HG03354 (cell line): ENCODE results near the gene SKP1.

ENCODE experiments used
- ATAC-seq: cut with Tn5 transposase; IDR thresholded peaks from one replicate; pipeline ENCODE4 v1.9.1; 2021; ENCODE audit warnings: mild to moderate bottlenecking; ENCODE audit not compliant: unreplicated experiment, poor library complexity, severe bottlenecking

SKP1 gene

DNA sequence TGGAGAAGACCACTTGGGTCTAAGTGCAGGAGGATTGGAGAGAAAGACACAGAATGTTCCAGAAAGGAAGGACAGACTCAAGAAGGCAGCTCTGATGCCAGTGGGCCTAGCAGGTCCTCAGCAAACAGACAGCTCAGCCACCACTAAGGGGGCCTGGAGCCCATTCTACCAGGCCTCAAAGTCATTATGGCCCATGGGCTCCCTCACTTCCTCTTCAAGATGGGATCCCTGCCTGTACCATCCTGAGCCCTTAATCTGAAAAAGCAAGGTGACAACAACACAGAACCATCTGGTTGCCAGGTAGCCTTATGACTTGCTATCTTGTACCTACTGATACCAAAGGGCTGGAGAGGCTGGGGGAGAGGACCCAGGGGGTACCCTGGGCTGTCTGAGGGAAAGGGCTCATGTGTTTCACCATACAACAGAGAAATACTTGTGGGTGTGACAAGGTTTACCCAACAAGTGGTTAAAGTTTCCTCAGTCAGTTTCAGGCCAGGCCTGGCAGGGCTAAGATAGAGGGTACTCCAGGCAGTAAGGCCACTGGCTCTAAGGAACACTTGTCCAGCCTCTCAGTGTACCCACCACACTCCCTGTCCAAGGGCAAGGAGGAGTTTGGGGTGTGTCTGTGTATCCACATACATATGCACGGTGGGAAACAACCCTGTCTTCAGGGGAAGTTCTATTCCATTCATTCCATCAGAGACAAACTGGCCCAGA is 31.6 kb downstream of the SKP1 start:
- no peak for ATAC-seq

- ATAC-seq: no peak
Measured at GRCh38 chr5:134143944-134144941, 32.5 kb downstream of the SKP1 start.

DNA sequence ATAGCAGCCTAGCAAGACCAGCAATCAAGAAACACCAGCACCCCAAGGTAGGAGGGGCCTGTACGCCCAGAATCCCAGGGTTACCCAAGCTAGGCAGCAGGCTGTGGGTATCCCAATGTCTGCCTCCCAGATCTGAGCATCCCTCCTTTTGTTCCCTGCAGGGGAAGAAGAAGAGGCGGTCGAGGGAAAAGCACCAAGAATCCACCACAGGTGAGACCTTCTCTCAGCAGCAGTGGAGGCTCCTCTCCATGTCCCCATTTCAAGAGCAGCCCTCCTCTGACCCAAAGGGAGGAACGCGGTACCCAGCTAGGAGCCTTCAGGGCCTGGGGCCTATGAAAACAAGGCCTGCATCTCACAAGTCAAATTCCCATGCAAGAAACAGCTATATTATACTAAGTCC is 33.3 kb downstream of the SKP1 start:
- ATAC-seq: no peak

DNA sequence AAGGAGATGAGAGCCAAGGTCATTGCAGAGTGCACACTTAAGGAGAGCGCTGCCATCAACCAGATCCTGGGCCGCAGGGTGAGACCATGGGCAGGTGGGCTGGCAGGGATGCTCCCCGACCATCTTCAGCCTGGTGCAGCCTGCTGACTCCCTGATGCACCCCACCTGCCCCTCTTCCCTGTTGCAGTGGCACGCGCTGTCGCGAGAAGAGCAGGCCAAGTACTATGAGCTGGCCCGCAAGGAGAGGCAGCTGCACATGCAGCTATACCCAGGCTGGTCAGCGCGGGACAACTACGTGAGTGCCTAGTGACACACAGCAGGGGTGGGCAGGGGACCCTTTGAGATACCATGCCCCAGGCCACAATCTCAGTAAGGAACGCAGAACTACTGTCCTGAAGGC is 33.9 kb downstream of the SKP1 start:
- no peak for ATAC-seq

DNA sequence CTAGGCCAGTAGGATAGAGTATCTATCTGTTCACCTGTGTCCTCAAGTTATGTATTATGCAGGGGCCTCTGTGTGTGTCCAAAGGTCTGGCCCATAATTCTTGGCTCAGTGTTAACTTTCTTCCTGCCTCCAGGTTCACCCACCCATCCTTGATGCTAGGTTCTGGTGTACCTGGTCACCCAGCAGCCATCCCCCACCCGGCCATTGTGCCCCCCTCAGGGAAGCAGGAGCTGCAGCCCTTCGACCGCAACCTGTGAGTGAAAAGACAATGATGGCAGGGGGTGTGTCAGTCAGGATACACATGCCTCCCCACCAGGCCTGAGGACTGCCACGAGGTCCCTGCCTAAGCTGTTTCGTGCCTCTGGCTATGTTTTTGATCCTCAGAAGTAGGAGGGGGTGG is 34.7 kb downstream of the SKP1 start:
- no peak for ATAC-seq

DNA sequence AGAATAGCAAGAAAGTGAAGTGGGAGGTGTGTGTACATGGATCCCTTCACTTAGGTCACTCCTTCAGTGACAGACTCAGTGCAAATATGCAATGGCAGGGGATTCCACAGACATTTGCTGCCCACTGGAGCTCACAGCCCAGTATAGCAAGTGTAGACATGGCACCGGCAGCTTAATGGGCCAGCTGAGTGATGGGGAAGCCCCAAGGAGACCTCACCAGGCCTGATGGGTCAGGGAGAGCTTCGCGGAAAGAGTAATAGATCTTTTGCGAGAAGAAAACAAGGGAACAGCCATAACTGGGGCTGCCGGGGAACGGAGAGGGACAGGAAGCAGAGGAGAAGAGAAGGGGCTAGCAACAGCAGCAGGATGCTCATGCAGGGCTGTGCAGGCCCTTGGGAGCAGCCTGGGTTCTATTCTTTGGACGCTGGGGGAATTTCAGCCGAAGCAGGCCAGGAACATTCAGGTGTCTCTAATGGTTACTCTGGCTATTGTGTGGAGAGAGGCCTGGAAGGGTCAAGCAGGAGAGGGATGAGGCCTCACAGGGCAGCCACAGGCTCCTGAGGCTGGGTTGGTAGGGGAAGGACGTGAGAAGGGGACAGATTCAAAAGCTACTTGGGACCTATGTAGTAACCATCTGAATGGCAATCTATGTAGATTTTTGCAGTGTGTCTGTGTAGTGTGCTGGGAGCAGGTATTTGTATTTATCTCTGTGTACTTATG is 35.3 kb downstream of the SKP1 start:
- no peak for ATAC-seq

GRCh38 chr5:134140530-134141201 is 36.1 kb downstream of the SKP1 start:
- ATAC-seq: peak; percentile 53

DNA sequence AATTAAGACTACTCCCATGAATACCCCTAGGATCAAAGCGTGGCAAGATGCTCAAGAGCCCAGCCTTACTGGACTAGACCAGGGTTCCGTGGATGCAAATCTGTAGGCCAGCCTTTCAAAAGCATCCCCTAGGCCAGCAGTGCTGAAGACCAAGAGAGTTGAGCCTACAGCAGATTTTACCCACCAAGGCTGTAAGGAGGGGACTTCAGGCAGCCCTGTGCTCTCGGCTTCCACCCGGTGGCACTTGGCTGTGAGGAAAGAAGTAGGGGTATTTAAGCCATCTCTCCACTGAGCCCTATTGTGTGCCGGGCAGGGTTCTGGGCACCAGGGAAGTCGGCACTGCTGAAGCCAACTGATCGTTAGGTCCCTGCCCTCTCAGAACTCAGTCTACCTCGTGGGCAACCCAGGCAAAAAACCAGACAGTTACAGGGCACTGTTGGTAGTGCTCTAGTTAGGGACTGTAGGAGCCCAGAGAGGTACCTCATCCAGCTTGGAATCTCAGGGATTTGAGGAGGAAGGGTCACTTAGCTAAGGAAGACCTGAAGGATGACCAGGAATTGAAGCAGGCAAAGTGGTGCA is 36.8 kb downstream of the SKP1 start:
- no peak for ATAC-seq

GRCh38 chr5:134139377-134139851 is 37.3 kb downstream of the SKP1 start:
- ATAC-seq: no peak

- ATAC-seq: peak; percentile 80
Measured at GRCh38 chr5:134138416-134139376, 38.1 kb downstream of the SKP1 start.

GRCh38 chr5:134136771-134137170 is 40.0 kb downstream of the SKP1 start:
- no peak for ATAC-seq

GRCh38 chr5:134136221-134136631 is 40.5 kb downstream of the SKP1 start:
- no peak for ATAC-seq

- ATAC-seq: no peak
Measured at GRCh38 chr5:134135091-134135655, 41.6 kb downstream of the SKP1 start.

GRCh38 chr5:134133995-134134541 is 42.7 kb downstream of the SKP1 start:
- no peak for ATAC-seq

DNA sequence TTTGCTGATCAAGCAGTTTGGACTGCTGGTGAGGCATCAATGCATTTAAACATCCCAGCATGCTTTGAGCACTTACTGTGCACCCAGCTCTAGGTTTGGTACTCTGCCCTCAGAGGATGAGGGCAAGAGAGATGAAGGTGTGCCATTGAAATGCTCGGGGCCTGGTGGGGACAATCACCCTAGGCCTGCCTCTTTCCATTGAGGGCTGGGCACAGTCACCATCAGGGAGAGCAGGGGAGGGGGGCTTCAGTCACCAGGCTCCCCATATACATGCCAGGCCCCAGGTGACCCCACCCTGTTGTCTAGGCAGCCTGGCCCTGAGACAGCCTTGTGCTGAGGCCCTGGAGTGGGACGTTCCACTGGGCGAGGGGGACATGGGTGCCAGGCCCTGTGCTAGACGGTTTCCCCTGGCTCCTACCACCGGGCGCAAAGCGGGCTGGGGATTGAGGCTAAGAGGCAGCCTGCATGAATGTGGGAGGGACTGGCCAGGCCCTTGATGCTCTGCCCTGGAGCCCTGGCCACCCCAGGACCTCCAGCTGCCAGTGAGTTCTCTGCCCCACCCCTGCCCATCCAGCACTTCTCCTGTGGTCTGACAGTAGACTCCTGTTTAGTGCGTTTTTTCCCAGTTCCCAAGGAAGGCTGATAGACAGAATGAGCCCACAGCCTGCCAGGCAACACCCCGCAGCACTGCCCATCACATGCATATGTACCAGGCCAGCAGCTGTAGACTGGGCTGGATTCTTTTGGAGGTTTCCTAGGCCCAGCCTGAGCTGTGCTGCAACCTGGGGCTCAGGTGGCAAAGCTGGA is 43.4 kb downstream of the SKP1 start:
- no peak for ATAC-seq

GRCh38 chr5:134132372-134133187 is 44.2 kb downstream of the SKP1 start:
- ATAC-seq: peak; percentile 67
